Right lobe of liver (tissue), 4 donors: ENCODE data around the gene TNS1.

Source experiments
- POLR2A ChIP-seq: fragments of 450-650 bp; IDR thresholded peaks from one replicate; pipeline ENCODE4 v1.6.1; 2017; ENCODE audit warnings: antibody characterized with exemption, mild to moderate bottlenecking
- TF ChIP-seq, protein P1 (sequence below), 4 donors: fragments of 200-600 bp in 3 of 4; fragments of 450-650 bp in 1 of 4; IDR thresholded peaks; one replicate each; pipeline versions ENCODE4 v1.5.1 to v1.8.0; 2016 to 2022; ENCODE audit warnings: antibody characterized with exemption in 4 of 4, mild to moderate bottlenecking in 2 of 4
- donor health status: DM: no; HTN: no; CAD: no.
- donor health status: DM: no; HTN: no; CAD: no.
- donor health status: DM: no; HTN: yes; CAD: no.

DNA sequence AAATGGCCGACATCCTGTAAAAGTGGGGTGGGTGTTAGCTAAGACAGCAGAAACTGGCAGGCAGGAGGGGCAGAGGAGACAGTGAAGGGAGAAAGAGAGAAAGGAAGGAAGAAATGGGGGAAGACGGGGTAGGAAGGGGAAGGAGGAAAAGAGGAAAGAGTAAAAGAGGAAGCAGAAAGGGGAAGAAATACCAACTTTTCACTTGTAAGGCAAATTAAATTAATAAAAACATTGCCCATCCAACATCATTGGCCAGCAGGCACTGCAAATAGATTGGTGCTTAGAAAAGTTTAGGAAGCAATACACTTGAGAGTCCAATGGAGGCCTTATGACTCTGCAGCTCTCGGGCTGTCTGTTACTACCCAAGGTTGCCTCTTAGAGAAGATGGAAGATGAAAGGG is 116.7 kb downstream of the TNS1 start:
- TF ChIP-seq, protein P1, sequence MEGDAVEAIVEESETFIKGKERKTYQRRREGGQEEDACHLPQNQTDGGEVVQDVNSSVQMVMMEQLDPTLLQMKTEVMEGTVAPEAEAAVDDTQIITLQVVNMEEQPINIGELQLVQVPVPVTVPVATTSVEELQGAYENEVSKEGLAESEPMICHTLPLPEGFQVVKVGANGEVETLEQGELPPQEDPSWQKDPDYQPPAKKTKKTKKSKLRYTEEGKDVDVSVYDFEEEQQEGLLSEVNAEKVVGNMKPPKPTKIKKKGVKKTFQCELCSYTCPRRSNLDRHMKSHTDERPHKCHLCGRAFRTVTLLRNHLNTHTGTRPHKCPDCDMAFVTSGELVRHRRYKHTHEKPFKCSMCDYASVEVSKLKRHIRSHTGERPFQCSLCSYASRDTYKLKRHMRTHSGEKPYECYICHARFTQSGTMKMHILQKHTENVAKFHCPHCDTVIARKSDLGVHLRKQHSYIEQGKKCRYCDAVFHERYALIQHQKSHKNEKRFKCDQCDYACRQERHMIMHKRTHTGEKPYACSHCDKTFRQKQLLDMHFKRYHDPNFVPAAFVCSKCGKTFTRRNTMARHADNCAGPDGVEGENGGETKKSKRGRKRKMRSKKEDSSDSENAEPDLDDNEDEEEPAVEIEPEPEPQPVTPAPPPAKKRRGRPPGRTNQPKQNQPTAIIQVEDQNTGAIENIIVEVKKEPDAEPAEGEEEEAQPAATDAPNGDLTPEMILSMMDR (IDR thresholded peaks at IDR 0.05), result no peak
- no peak for TF ChIP-seq POLR2A
